Left lung (tissue), 10 donors: ENCODE measurements around the gene PVRIG. TPM values are rescaled to one million over a fixed set of nuclear protein-coding genes. Genes with fewer than 3 reads are reported as not detected.
"Not testable (repeated sequence)": the region's sequence is repeated elsewhere in the genome, so short reads cannot be mapped to it uniquely, and the experiment has no call there.

Experiments used
- ATAC-seq: fragments of 200-7000 bp; cut with Tn5 transposase; one replicate; pipeline ENCODE4 v1.9.1; 2020; ENCODE audit warnings: moderate library complexity
- DNase-seq, 4 donors: peaks; one replicate each; pipeline ENCODE4 v3.0.0-alpha.2; 2013 to 2020
- H3K27ac ChIP-seq, 2 donors: fragments of 200-600 bp; sonication (generic) in 1 of 2; one replicate each; pipeline versions ENCODE4 v1.5.0 to v1.8.0; 2020 to 2021
- H3K27me3 ChIP-seq, 2 donors: fragments of 200-600 bp; sonication (generic) in 1 of 2; one replicate each; pipeline versions ENCODE4 v1.5.0 to v1.8.0; 2020 to 2021
- H3K36me3 ChIP-seq, 2 donors: fragments of 200-600 bp; sonication (generic) in 1 of 2; one replicate each; pipeline versions ENCODE4 v1.5.0 to v1.8.0; 2020 to 2021
- H3K4me1 ChIP-seq, 2 donors: fragments of 200-600 bp; one replicate each; pipeline ENCODE4 v1.8.0; 2021
- H3K4me3 ChIP-seq, 2 donors: fragments of 200-600 bp; sonication (generic) in 1 of 2; one replicate each; pipeline versions ENCODE4 v1.5.0 to v1.8.0; 2020 to 2021; ENCODE audit warnings: mild to moderate bottlenecking in 1 of 2
- H3K9me3 ChIP-seq, 2 donors: fragments of 200-600 bp; sonication (generic) in 1 of 2; one replicate each; pipeline versions ENCODE4 v1.5.0 to v1.8.0; 2020 to 2021
- CTCF ChIP-seq, 2 donors: fragments of 200-600 bp; sonication (generic) in 1 of 2; IDR thresholded peaks; one replicate each; pipeline versions ENCODE4 v1.5.0 to v1.8.0; 2021; ENCODE audit warnings: antibody characterized with exemption in 2 of 2
- intact Hi-C, 2 donors: fragments of 100-400 bp; cut with DNase I; formaldehyde crosslinking; loops; one replicate each; pipeline versions ENCODE4 v1.11.2 to v1.14.2; 2022
- polyA plus RNA-seq, 6 donors: library from polyadenylated mRNA; unstranded; fragments of 120-200 nt; gene quantifications; one replicate each; pipeline ENCODE4 v1.2.1, GENCODE V29; 2013; ENCODE audit not compliant: insufficient read length in 6 of 6
- total RNA-seq, 2 donors: library from RNA; stranded (reverse); fragmentation: NEBNext Ultra II Directional; extraction: Animal tissue kit (Norgen Biotek cat#: 25700); gene quantifications; one replicate each; pipeline ENCODE4 v1.2.1, GENCODE V29; 2021
- donor health status: DM: no; HTN: yes; CAD: no.
- donor health status: DM: no; HTN: no; CAD: no.

PVRIG gene
- total and polyA plus RNA-seq, 8 donors, result 0.41 to 9.1 (median 7.2) TPM

GRCh38 chr7:100266576-100267354 is 47.0 kb downstream of the PVRIG start:
- Histone ChIP-seq H3K36me3 (no peaks in the 10 kb centered on the region), H3K4me3 (no peak overlapping the region), H3K9me3 (no peaks in the 10 kb centered on the region), H3K4me1 (peaks cover 6 to 10% of the 10 kb centered on the region in 2 donors), H3K27me3 (no peaks in the 10 kb centered on the region), H3K27ac (no peak overlapping the region)
- no peak for ATAC-seq
- TF ChIP-seq CTCF (IDR thresholded peaks at IDR 0.05), result no peak
- DNase-seq, result no peak
- intact Hi-C loops, result no loop called here

DNA sequence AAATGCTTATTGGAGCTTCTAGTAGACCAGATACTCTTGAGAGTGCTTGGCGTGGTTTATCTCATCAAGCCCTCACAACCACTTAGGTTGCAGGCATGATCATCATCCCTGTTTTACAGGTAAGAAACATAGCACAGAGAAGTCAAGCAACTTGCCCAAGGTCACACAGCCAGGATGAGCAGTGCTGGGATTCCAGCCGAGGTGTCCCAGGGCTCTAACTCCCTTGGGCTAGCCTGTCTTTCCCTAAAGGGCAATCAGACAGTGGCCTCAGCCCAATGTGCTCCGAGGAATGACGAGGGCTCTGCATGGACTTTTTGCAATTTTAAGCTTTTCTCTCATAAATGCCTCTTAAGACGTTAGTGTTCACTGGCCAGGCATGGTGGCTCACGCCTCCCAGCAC is 47.9 kb downstream of the PVRIG start:
- ATAC-seq, result no peak
- no peaks in the 10 kb centered on the region for H3K9me3 ChIP-seq
- no peaks in the 10 kb centered on the region for H3K36me3 ChIP-seq
- intact Hi-C loops, result no loop called here
- no peak overlapping the region for H3K4me3 ChIP-seq
- no peak for DNase-seq
- no peak for TF ChIP-seq CTCF (IDR thresholded peaks at IDR 0.05)
- H3K27me3 ChIP-seq, result no peaks in the 10 kb centered on the region
- H3K4me1 ChIP-seq, result peaks cover 6 to 14% of the 10 kb centered on the region in 2 donors
- H3K27ac ChIP-seq, result no peak overlapping the region

GRCh38 chr7:100268882-100269281 is 49.1 kb downstream of the PVRIG start:
- H3K27ac ChIP-seq, intact Hi-C loops, H3K27me3 ChIP-seq, H3K4me3 ChIP-seq, DNase-seq, H3K9me3 ChIP-seq, ATAC-seq, H3K36me3 ChIP-seq: not testable (repeated sequence)
- H3K4me1 ChIP-seq, result peaks cover 6 to 16% of the 10 kb centered on the region in 2 donors

GRCh38 chr7:100269306-100270045 is 49.7 kb downstream of the PVRIG start:
- H3K36me3 ChIP-seq, H3K27ac ChIP-seq, H3K4me3 ChIP-seq, intact Hi-C loops, H3K9me3 ChIP-seq, ATAC-seq, H3K27me3 ChIP-seq, DNase-seq: not testable (repeated sequence)
- H3K4me1 ChIP-seq, result peaks cover 6 to 16% of the 10 kb centered on the region in 2 donors

DNA sequence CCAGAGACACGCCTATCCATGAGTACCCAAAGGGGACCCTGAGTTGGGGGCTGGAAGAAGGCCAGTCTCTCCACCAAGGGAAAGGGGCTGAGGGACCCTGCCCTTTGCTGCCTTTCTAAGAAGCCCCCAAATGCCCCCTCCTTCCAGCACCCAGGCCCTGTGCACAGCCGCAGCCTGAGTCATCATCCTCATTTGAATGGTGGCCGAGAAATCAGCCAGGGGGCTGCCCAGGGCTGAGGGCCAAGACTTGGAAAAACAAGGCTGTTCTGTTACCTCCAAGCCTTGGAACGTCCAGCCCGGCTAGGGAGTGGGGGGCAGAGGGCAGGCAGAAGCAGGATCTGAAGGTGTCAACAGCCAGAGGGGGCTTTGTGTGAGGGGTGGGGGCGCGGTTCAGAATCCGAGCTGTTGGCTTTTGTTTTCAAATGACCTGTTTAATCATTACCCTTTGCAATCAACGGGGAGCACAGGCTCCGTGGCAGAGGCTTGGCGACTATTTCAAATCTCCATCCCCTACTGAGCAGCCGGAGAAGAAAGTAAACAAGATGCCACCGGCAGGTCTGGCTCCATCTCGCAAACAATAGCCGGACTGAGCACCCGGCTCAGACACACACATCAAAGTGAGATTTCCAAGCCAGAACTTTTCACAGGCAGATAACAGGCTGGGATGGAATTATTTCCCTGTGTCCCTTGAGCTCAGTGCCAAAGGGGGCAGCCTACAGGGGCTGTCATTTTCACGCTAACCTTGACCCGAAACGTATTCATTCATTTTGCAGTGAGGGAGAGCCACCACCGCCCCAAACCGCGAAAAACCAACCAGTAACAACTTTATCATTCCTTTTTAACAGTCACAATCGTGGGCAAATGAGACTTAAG is 50.5 kb downstream of the PVRIG start:
- ATAC-seq, intact Hi-C loops, H3K36me3 ChIP-seq, H3K27me3 ChIP-seq, H3K9me3 ChIP-seq, H3K27ac ChIP-seq: not testable (repeated sequence)
- peak in 1 of 4 donors; percentile 16 for DNase-seq
- Histone ChIP-seq H3K4me3 (peak overlapping the region in 1 of 2 donors; percentile 62), H3K4me1 (peaks cover 6 to 16% of the 10 kb centered on the region in 2 donors)

Other genes with a start within 250 kb of the PVRIG start
- gene AZGP1, start 243.9 kb upstream of the PVRIG start, total RNA-seq, result 10 to 100 TPM in 1 of 2 donors, 1 to 10 TPM in 1; 5.0 to 40.3 TPM
- gene AZGP1, start 243.9 kb upstream of the PVRIG start, polyA plus RNA-seq, result 100 to 1,000 TPM in 1 of 6 donors, 1 to 10 TPM in 2, under 1 TPM in 3; 0.29 to 110 (median 0.94) TPM
- 10 to 100 TPM; 46.7 to 52.0 TPM for gene ZKSCAN1, start 204.4 kb upstream of the PVRIG start, total RNA-seq
- gene ZKSCAN1, start 204.4 kb upstream of the PVRIG start, polyA plus RNA-seq, result 100 to 1,000 TPM in 1 of 6 donors, 10 to 100 TPM in 5; 82.1 to 137 (median 91.1) TPM
- gene ZSCAN21, start 170.2 kb upstream of the PVRIG start, total RNA-seq, result 10 to 100 TPM in 1 of 2 donors, 1 to 10 TPM in 1; 6.5 to 12.0 TPM
- gene ZSCAN21, start 170.2 kb upstream of the PVRIG start, polyA plus RNA-seq, result 10 to 100 TPM; 23.6 to 27.1 (median 24.4) TPM
- 10 to 100 TPM; 22.5 to 24.9 TPM for gene ZNF3, start 138.2 kb upstream of the PVRIG start, total RNA-seq
- gene ZNF3, start 138.2 kb upstream of the PVRIG start, polyA plus RNA-seq, result 10 to 100 TPM; 46.8 to 53.1 (median 50.4) TPM
- gene COPS6, start 131.0 kb upstream of the PVRIG start, total RNA-seq, result 10 to 100 TPM; 74.2 to 89.5 TPM
- gene COPS6, start 131.0 kb upstream of the PVRIG start, polyA plus RNA-seq, result 100 to 1,000 TPM; 113 to 139 (median 115) TPM
- 10 to 100 TPM; 53.7 to 89.3 TPM for gene MCM7, start 118.6 kb upstream of the PVRIG start, total RNA-seq
- 100 to 1,000 TPM; 131 to 152 (median 141) TPM for gene MCM7, start 118.6 kb upstream of the PVRIG start, polyA plus RNA-seq
- 10 to 100 TPM; 16.7 to 18.2 TPM for gene AP4M1, start 118.3 kb upstream of the PVRIG start, total RNA-seq
- 10 to 100 TPM; 37.1 to 40.2 (median 38.6) TPM for gene AP4M1, start 118.3 kb upstream of the PVRIG start, polyA plus RNA-seq
- gene TAF6, start 100.6 kb upstream of the PVRIG start, total RNA-seq, result 10 to 100 TPM; 43.5 to 45.3 TPM
- 10 to 100 TPM; 48.9 to 69.2 (median 59.9) TPM for gene TAF6, start 100.6 kb upstream of the PVRIG start, polyA plus RNA-seq
- 10 to 100 TPM; 15.1 to 19.4 TPM for gene CNPY4, start 100.3 kb upstream of the PVRIG start, total RNA-seq
- 10 to 100 TPM; 38.8 to 54.1 (median 41.8) TPM for gene CNPY4, start 100.3 kb upstream of the PVRIG start, polyA plus RNA-seq
- 1 to 10 TPM; 2.1 to 2.8 TPM for gene MBLAC1, start 93.0 kb upstream of the PVRIG start, total RNA-seq
- gene MBLAC1, start 93.0 kb upstream of the PVRIG start, polyA plus RNA-seq, result 1 to 10 TPM; 1.2 to 2.0 (median 1.6) TPM
- 100 to 1,000 TPM; 103 to 120 TPM for gene LAMTOR4, start 71.0 kb upstream of the PVRIG start, total RNA-seq
- gene LAMTOR4, start 71.0 kb upstream of the PVRIG start, polyA plus RNA-seq, result 100 to 1,000 TPM in 2 of 6 donors, 10 to 100 TPM in 4; 85.9 to 110 (median 97.5) TPM
- 10 to 100 TPM; 23.3 to 30.1 TPM for gene TRAPPC14, start 61.2 kb upstream of the PVRIG start, total RNA-seq
- gene TRAPPC14, start 61.2 kb upstream of the PVRIG start, polyA plus RNA-seq, result 10 to 100 TPM; 16.0 to 20.4 (median 18.5) TPM
- gene GAL3ST4, start 51.3 kb upstream of the PVRIG start, total RNA-seq, result 10 to 100 TPM; 17.1 to 18.9 TPM
- gene GAL3ST4, start 51.3 kb upstream of the PVRIG start, polyA plus RNA-seq, result 10 to 100 TPM; 14.8 to 26.0 (median 21.1) TPM
- 1 to 10 TPM; 2.5 to 3.5 TPM for gene GPC2, start 42.6 kb upstream of the PVRIG start, total RNA-seq
- gene GPC2, start 42.6 kb upstream of the PVRIG start, polyA plus RNA-seq, result 10 to 100 TPM in 4 of 6 donors, 1 to 10 TPM in 2; 7.8 to 17.0 (median 10.8) TPM
- gene STAG3, start 42.0 kb upstream of the PVRIG start, total RNA-seq, result 1 to 10 TPM in 1 of 2 donors, under 1 TPM in 1; 0.96 to 3.7 TPM
- gene STAG3, start 42.0 kb upstream of the PVRIG start, polyA plus RNA-seq, result 10 to 100 TPM; 18.1 to 27.3 (median 24.0) TPM
- not detected for gene SPDYE3, start 87.8 kb downstream of the PVRIG start, total RNA-seq
- gene SPDYE3, start 87.8 kb downstream of the PVRIG start, polyA plus RNA-seq, result 1 to 10 TPM; 6.6 to 8.4 (median 7.2) TPM
- gene PILRB, start 138.2 kb downstream of the PVRIG start, total RNA-seq, result 10 to 100 TPM; 24.0 to 29.9 TPM
- gene PILRB, start 138.2 kb downstream of the PVRIG start, polyA plus RNA-seq, result 10 to 100 TPM; 36.0 to 47.7 (median 44.5) TPM
- gene PILRA, start 153.5 kb downstream of the PVRIG start, total RNA-seq, result 10 to 100 TPM; 20.6 to 52.3 TPM
- 1 to 10 TPM; 5.0 to 7.0 (median 5.7) TPM for gene PILRA, start 153.5 kb downstream of the PVRIG start, polyA plus RNA-seq
- gene ZCWPW1, start 208.8 kb downstream of the PVRIG start, total RNA-seq, result 1 to 10 TPM; 2.9 to 4.1 TPM
- 1 to 10 TPM; 7.0 to 9.8 (median 8.9) TPM for gene ZCWPW1, start 208.8 kb downstream of the PVRIG start, polyA plus RNA-seq
- gene MEPCE, start 209.9 kb downstream of the PVRIG start, total RNA-seq, result 10 to 100 TPM; 25.0 to 33.0 TPM
- gene MEPCE, start 209.9 kb downstream of the PVRIG start, polyA plus RNA-seq, result 10 to 100 TPM; 37.1 to 49.3 (median 44.6) TPM
- gene PPP1R35, start 216.5 kb downstream of the PVRIG start, total RNA-seq, result 10 to 100 TPM; 22.7 to 27.0 TPM
- gene PPP1R35, start 216.5 kb downstream of the PVRIG start, polyA plus RNA-seq, result 10 to 100 TPM; 12.2 to 22.3 (median 15.5) TPM
- gene SPACDR, start 244.3 kb downstream of the PVRIG start, total RNA-seq, result 1 to 10 TPM in 1 of 2 donors, under 1 TPM in 1; 0.41 to 1.9 TPM
- 1 to 10 TPM; 3.5 to 5.6 (median 4.5) TPM for gene SPACDR, start 244.3 kb downstream of the PVRIG start, polyA plus RNA-seq